SU-DHL-6 (cell line): Measurements from ENCODE around the gene WDR43.
"Not testable (repeated sequence)": the region's sequence is repeated elsewhere in the genome, so short reads cannot be mapped to it uniquely, and the experiment has no call there.

Experiments
- H2AFZ ChIP-seq: fragments of 200-600 bp; sonication (generic); 2 replicates; pipeline ENCODE4 v1.6.1; 2014; ENCODE audit warnings: low read depth, mild to moderate bottlenecking, moderate library complexity, mixed read lengths, antibody characterized with exemption, low read length; ENCODE audit not compliant: severe bottlenecking
- H3F3A ChIP-seq: fragments of 200-600 bp; shearing (Covaris generic); 2 replicates; pipeline ENCODE4 v1.6.0; 2016; ENCODE audit warnings: antibody characterized with exemption, mild to moderate bottlenecking; ENCODE audit not compliant: insufficient read depth
- H3K27ac ChIP-seq: fragments of 200-600 bp; sonication (generic); 2 replicates; pipeline ENCODE4 v1.5.1; 2016; ENCODE audit warnings: low read depth, mild to moderate bottlenecking, low read length, moderate library complexity, mixed read lengths
- H3K27me3 ChIP-seq: fragments of 200-600 bp; sonication (generic), shearing (Covaris generic); 2 replicates; pipeline ENCODE4 v1.6.0; 2014; ENCODE audit warnings: mild to moderate bottlenecking, low read length
- H3K36me3 ChIP-seq: fragments of 200-600 bp; sonication (generic); 2 replicates; pipeline ENCODE4 v1.6.1; 2014; ENCODE audit warnings: mild to moderate bottlenecking, low read length, mixed read lengths
- H3K4me2 ChIP-seq: fragments of 300-600, 200-600 bp; shearing (Covaris generic), sonication (generic); 2 replicates; pipeline ENCODE4 v1.6.0; 2014; ENCODE audit warnings: low read length, low read depth, mild to moderate bottlenecking; ENCODE audit not compliant: poor library complexity, severe bottlenecking
- H3K4me3 ChIP-seq: fragments of 200-600 bp; sonication (generic); 2 replicates; pipeline ENCODE4 v1.5.1; 2014; ENCODE audit warnings: antibody characterized with exemption, low read length, mild to moderate bottlenecking, mixed read lengths; ENCODE audit not compliant: insufficient read depth, poor library complexity, severe bottlenecking
- H3K79me2 ChIP-seq: fragments of 200-600 bp; sonication (generic); 2 replicates; pipeline ENCODE4 v1.6.1; 2014; ENCODE audit warnings: mild to moderate bottlenecking, low read length, moderate library complexity; ENCODE audit not compliant: insufficient read depth
- H3K9ac ChIP-seq: fragments of 200-600 bp; sonication (generic); 2 replicates; pipeline ENCODE4 v1.7.0; 2014; ENCODE audit warnings: mild to moderate bottlenecking, low read length
- H3K9me2 ChIP-seq: fragments of 200-600 bp; sonication (generic); replicated peaks from 2 replicates; pipeline ENCODE4 v1.6.1; 2014; ENCODE audit warnings: low read length; ENCODE audit not compliant: insufficient read depth
- H3K9me3 ChIP-seq: fragments of 200-600 bp; sonication (generic); 2 replicates; pipeline ENCODE4 v1.6.1; 2014; ENCODE audit warnings: low read length, mixed read lengths; ENCODE audit not compliant: insufficient read depth
- H4K20me1 ChIP-seq: fragments of 200-600 bp; sonication (generic); 2 replicates; pipeline ENCODE4 v1.6.1; 2014; ENCODE audit warnings: low read depth, mild to moderate bottlenecking, antibody characterized with exemption, low read length, moderate library complexity, mixed read lengths
- EZH2phosphoT487 ChIP-seq: fragments of 200-600 bp; sonication (generic), shearing (Covaris generic); conservative IDR thresholded peaks from 2 replicates; pipeline ENCODE4 v1.6.1; 2018; ENCODE audit warnings: mild to moderate bottlenecking, antibody characterized with exemption, low read length, moderate library complexity, mixed read lengths
- TF ChIP-seq, protein P1 (sequence below): fragments of 200-600 bp; sonication (generic); IDR thresholded peaks from one replicate; pipeline ENCODE4 v1.5.1; 2017; ENCODE audit warnings: antibody characterized with exemption, mild to moderate bottlenecking, low read length, moderate library complexity; ENCODE audit not compliant: insufficient read depth, poor library complexity, severe bottlenecking

Gene WDR43

DNA sequence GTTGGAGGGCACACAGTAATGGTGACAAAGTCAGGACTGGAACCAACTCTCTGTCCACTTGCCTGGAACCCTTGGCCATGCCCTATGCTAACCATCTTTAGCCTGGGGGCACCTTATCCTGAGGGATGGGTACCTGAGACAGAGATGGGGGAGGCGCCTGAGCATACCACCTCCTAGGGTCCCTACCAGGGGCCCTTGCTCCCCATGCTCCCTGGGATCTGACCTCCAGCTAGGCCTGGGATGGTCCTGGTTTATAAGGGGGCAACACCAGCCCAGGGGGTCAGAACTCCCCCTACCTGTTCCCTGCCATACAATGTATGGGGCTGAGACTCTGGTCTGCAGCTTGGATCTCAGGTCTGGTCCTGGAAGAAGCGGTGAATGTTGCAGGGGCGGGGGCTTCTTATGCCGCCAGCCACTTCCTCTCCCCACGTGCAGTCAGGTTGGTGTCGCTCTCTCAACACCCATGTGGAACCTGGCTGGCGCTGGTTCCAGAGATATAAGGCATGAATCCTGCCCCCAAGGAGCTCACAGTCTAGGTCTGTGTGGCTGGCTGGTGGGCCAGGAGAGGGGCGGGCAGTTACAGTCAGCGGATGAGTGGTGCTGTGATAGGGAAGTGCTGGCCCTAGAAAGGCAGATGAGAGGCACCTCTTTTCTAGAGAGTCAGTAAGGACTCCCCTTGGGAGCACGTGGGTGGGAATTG lies 82.9 kb downstream of the WDR43 start:
- Histone ChIP-seq H3K9me3 (no peaks in the 10 kb centered on the region), H3K4me3 (no peak overlapping the region), H4K20me1 (no peaks in the 10 kb centered on the region), H3K4me2 (no peak overlapping the region), H2AFZ (no peak overlapping the region), H3K36me3 (no peaks in the 10 kb centered on the region), H3K79me2 (no peaks in the 10 kb centered on the region), H3K27me3 (no peaks in the 10 kb centered on the region), H3K9me2 (no peaks in the 10 kb centered on the region), H3K9ac (no peak overlapping the region), H3F3A (no peaks in the 10 kb centered on the region), H3K27ac (no peak overlapping the region)
- TF ChIP-seq, protein P1, sequence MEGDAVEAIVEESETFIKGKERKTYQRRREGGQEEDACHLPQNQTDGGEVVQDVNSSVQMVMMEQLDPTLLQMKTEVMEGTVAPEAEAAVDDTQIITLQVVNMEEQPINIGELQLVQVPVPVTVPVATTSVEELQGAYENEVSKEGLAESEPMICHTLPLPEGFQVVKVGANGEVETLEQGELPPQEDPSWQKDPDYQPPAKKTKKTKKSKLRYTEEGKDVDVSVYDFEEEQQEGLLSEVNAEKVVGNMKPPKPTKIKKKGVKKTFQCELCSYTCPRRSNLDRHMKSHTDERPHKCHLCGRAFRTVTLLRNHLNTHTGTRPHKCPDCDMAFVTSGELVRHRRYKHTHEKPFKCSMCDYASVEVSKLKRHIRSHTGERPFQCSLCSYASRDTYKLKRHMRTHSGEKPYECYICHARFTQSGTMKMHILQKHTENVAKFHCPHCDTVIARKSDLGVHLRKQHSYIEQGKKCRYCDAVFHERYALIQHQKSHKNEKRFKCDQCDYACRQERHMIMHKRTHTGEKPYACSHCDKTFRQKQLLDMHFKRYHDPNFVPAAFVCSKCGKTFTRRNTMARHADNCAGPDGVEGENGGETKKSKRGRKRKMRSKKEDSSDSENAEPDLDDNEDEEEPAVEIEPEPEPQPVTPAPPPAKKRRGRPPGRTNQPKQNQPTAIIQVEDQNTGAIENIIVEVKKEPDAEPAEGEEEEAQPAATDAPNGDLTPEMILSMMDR = no peak
- no peak for TF ChIP-seq EZH2phosphoT487

DNA sequence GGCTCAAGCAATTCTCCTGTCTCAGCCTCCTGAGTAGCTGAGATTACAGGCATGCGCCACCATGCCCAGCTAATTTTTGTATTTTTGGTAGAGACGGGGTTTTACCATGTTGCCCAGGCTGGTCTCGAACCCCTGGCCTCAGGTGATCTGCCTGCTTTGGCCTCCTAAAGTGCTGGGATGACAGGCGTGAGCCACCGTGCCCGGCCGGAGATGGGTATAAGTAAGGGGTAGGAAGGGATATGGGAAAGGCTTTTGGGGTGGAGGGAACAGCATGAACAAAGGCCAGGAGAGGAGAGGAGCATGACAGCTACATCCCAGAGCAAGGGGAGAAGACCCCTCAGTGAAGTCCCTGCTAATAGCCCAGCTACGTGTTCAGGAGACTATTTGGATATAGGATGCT lies 83.5 kb downstream of the WDR43 start:
- not testable (repeated sequence) for H3K9ac ChIP-seq, H3K79me2 ChIP-seq, H3K36me3 ChIP-seq

DNA sequence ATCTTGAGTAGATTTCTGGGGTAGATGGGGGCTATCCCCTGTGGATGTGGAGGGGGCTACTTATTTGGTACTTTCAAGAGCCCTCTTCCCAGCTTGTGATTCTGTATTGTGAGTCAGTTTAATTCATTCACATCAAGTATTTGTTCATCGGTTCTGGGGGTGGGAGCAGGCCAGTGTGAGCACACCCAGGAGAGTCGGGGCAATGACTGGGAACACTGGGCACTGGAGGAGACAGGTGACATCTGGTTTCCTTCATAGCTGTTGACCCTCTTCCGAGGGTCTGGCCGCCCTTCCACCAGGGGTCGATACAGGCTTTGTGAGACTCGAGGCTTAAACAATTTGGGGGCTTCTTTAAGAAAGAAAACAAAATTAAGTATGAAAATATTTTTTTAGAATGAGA lies 84.1 kb downstream of the WDR43 start:
- Histone ChIP-seq H3K4me2 (no peak overlapping the region), H3K9ac (no peak overlapping the region), H3F3A (no peaks in the 10 kb centered on the region), H3K4me3 (no peak overlapping the region), H3K9me2 (no peaks in the 10 kb centered on the region), H3K9me3 (no peaks in the 10 kb centered on the region), H4K20me1 (no peaks in the 10 kb centered on the region), H3K36me3 (no peaks in the 10 kb centered on the region), H3K79me2 (no peaks in the 10 kb centered on the region), H3K27me3 (no peaks in the 10 kb centered on the region), H2AFZ (no peak overlapping the region), H3K27ac (no peak overlapping the region)
- TF ChIP-seq, protein P1 = no peak
- TF ChIP-seq EZH2phosphoT487 = no peak

More for the DNA sequence above, 83.5 kb downstream of the WDR43 start:
- H3K4me2 ChIP-seq, H4K20me1 ChIP-seq, H3K27me3 ChIP-seq, H3K4me3 ChIP-seq, H3F3A ChIP-seq, H3K27ac ChIP-seq, H2AFZ ChIP-seq, H3K9me2 ChIP-seq, H3K9me3 ChIP-seq: not testable (repeated sequence)

DNA sequence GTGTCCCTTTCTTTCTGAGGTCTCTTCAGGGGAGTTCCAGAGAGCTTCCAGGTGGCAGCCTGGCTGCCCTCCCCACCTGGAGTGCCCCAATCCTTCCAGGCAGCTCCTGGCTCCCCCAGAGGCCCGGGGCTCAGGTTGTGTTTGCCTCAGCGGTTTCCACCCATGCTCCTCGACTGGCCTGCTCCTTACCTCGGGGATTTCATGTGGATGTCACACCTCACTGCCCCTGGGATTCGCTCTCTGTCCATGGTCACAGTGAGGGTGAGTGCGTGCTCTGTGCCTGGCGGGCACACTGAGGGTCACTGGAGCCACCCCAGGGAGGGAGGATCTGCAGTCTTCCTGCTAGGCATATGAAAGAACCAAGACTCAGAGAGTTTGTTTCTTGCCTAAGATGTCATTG lies 84.6 kb downstream of the WDR43 start:
- H3K79me2 ChIP-seq = no peaks in the 10 kb centered on the region

More for the DNA sequence above, 84.6 kb downstream of the WDR43 start:
- no peak overlapping the region for H3K4me3 ChIP-seq
- no peaks in the 10 kb centered on the region for H3K9me2 ChIP-seq
- no peaks in the 10 kb centered on the region for H3K9me3 ChIP-seq
- no peaks in the 10 kb centered on the region for H3K27me3 ChIP-seq
- H3K27ac ChIP-seq = no peak overlapping the region
- no peak overlapping the region for H2AFZ ChIP-seq
- no peaks in the 10 kb centered on the region for H4K20me1 ChIP-seq
- TF ChIP-seq, protein P1 = no peak
- TF ChIP-seq EZH2phosphoT487 = no peak
- H3K9ac ChIP-seq = no peak overlapping the region
- H3F3A ChIP-seq = no peaks in the 10 kb centered on the region
- H3K4me2 ChIP-seq = no peak overlapping the region
- no peaks in the 10 kb centered on the region for H3K36me3 ChIP-seq
